ENCODE data around the gene DPYSL4. TPM values are rescaled to one million over a fixed set of nuclear protein-coding genes. Genes with fewer than 3 reads are reported as not detected.

Gene DPYSL4
- total RNA-seq, 4 donors from 2014 or later: 1.5 to 5.0 TPM; not detected in 2

DNA sequence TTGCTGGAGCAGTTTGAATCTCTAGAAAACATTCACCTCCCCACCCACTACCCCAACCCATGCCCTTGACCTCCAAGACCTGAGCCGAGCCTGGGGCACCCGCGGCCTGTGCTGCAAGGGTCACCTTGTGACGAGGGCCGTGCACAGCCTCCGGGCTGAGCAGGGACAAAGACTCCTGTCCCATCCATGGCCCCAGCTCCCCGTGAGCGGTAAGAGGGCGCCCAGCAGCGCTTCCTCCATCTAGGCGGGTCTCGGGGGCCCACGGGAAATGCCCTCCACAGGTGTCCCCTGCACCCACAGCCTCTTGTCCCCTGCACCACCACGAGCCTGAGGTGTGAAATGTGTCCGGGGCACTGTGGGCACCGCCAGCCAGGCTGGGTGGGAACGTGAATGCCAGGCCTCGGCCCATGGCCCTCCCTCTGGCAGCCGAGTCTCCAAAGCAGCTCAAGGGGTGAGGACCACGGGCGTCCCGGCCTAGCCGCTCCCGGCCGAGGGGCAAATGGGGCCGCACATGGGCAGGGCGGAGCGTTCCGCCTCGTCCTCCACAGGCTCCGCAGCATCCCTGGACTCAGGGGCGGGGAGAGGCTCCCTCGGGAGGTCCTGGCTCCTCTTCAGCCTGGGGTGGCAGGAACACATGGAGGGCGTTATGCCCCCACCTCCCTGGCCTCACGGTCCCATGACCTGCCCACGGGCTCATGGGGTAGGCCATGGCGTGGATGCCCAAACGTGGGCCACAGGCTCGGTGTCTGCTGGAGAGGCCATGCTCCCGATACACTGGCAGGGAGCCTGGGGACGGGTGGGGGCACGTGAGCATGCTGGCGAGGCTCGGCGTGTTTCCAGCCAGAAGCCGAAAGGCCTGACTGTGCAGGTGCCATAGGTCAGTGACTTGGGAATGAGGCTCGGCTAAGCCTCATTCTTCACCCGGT, 21.1 kb downstream of the DPYSL4 start:
- no peak overlapping the region for H3K27ac ChIP-seq
- no peak overlapping the region for H3K4me3 ChIP-seq
- intact Hi-C loops (cut with DNase I; ENCODE audit: low total_unique reads): no loop called here
- H3K9me3 ChIP-seq: no peaks in the 10 kb centered on the region
- no peak for DNase-seq
- H3K4me1 ChIP-seq: no peaks in the 10 kb centered on the region
- H3K27me3 ChIP-seq: no peaks in the 10 kb centered on the region
- TF ChIP-seq, protein P1, sequence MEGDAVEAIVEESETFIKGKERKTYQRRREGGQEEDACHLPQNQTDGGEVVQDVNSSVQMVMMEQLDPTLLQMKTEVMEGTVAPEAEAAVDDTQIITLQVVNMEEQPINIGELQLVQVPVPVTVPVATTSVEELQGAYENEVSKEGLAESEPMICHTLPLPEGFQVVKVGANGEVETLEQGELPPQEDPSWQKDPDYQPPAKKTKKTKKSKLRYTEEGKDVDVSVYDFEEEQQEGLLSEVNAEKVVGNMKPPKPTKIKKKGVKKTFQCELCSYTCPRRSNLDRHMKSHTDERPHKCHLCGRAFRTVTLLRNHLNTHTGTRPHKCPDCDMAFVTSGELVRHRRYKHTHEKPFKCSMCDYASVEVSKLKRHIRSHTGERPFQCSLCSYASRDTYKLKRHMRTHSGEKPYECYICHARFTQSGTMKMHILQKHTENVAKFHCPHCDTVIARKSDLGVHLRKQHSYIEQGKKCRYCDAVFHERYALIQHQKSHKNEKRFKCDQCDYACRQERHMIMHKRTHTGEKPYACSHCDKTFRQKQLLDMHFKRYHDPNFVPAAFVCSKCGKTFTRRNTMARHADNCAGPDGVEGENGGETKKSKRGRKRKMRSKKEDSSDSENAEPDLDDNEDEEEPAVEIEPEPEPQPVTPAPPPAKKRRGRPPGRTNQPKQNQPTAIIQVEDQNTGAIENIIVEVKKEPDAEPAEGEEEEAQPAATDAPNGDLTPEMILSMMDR (IDR thresholded peaks at IDR 0.05): no peak
- TF ChIP-seq POLR2A (IDR thresholded peaks at IDR 0.05): no peak
- no peaks in the 10 kb centered on the region for H3K36me3 ChIP-seq

GRCh38 chr10:132208462-132209050, 21.8 kb downstream of the DPYSL4 start:
- intact Hi-C loops (cut with DNase I; ENCODE audit: low total_unique reads): no loop called here
- no peak for DNase-seq
- Histone ChIP-seq H3K4me1 (no peaks in the 10 kb centered on the region), H3K36me3 (no peaks in the 10 kb centered on the region), H3K27me3 (no peaks in the 10 kb centered on the region), H3K4me3 (no peak overlapping the region), H3K27ac (no peak overlapping the region), H3K9me3 (no peaks in the 10 kb centered on the region)
- TF ChIP-seq, protein P1 (IDR thresholded peaks at IDR 0.05): no peak
- TF ChIP-seq POLR2A (IDR thresholded peaks at IDR 0.05): no peak

- Histone ChIP-seq H3K36me3 (no peaks in the 10 kb centered on the region), H3K4me1 (no peaks in the 10 kb centered on the region), H3K4me3 (no peak overlapping the region), H3K27me3 (no peaks in the 10 kb centered on the region), H3K27ac (no peak overlapping the region), H3K9me3 (no peaks in the 10 kb centered on the region)
- intact Hi-C loops (cut with DNase I; ENCODE audit: low total_unique reads): no loop called here
- no peak for DNase-seq
- TF ChIP-seq POLR2A (IDR thresholded peaks at IDR 0.05): no peak
- TF ChIP-seq, protein P1 (IDR thresholded peaks at IDR 0.05): no peak
Observed at GRCh38 chr10:132209130-132209529, 22.4 kb downstream of the DPYSL4 start.

GRCh38 chr10:132209978-132210530, 23.3 kb downstream of the DPYSL4 start:
- no peak overlapping the region for H3K4me3 ChIP-seq
- H3K27ac ChIP-seq: no peak overlapping the region
- H3K36me3 ChIP-seq: no peaks in the 10 kb centered on the region
- intact Hi-C loops (cut with DNase I; ENCODE audit: low total_unique reads): no loop called here
- TF ChIP-seq, protein P1 (IDR thresholded peaks at IDR 0.05): no peak
- no peak for TF ChIP-seq POLR2A (IDR thresholded peaks at IDR 0.05)
- no peak for DNase-seq
- H3K27me3 ChIP-seq: no peaks in the 10 kb centered on the region
- H3K9me3 ChIP-seq: no peaks in the 10 kb centered on the region
- no peaks in the 10 kb centered on the region for H3K4me1 ChIP-seq

DNA sequence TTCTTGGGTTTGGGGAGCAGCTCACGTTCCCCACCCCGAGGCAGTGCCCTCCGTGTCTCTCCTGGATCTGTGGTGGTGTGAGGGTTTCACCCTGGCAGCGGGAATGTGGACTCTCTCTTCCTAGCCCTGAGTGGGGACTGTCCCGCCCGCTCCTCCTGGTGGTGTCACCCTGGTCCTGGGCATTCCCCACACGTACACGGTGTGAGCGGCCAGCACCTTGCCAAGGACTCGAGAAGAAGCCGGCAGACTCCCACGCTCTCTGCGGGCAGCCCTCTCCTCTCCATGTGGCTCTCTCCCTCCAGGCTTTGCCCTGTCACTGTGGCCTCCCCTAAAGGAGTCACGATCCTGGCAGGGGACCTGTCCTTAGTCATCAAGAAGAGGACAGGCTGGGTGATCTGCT, 24.0 kb downstream of the DPYSL4 start:
- intact Hi-C loops (cut with DNase I; ENCODE audit: low total_unique reads): no loop called here

More for the DNA sequence above, 24.0 kb downstream of the DPYSL4 start:
- Histone ChIP-seq H3K27me3 (no peaks in the 10 kb centered on the region), H3K4me1 (no peaks in the 10 kb centered on the region), H3K27ac (no peak overlapping the region), H3K36me3 (no peaks in the 10 kb centered on the region), H3K4me3 (no peak overlapping the region), H3K9me3 (no peaks in the 10 kb centered on the region)
- no peak for TF ChIP-seq POLR2A (IDR thresholded peaks at IDR 0.05)
- TF ChIP-seq, protein P1 (IDR thresholded peaks at IDR 0.05): no peak
- DNase-seq: no peak
